ENCODE results near the gene CSGALNACT2. TPM values are rescaled to one million over a fixed set of nuclear protein-coding genes. Genes with fewer than 3 reads are reported as not detected.

Gene CSGALNACT2
- polyA plus RNA-seq, 1 experiment: 14.1 TPM

GRCh38 chr10:43222210-43222720 is 84.0 kb downstream of the CSGALNACT2 start:
- ChIA-PET POLR2A (no interaction called here), CTCF (interaction anchor here (11.8 kb wide), 1 partner anchor 19 kb away, joined by 87 read pairs; no protein-coding TSS in a partner anchor)
- H3K36me3 ChIP-seq (ENCODE audit: control insufficient read depth, insufficient read depth, low read length): no peaks in the 10 kb centered on the region
- H3K4me3 ChIP-seq (ENCODE audit: low read depth, low read length): no peak overlapping the region
- DNase-seq (ENCODE audit: low read depth): no peak
- H3K27me3 ChIP-seq (ENCODE audit: control insufficient read depth, insufficient read depth, low read length): peaks cover 11% of the 10 kb centered on the region
- TF ChIP-seq, protein P1, sequence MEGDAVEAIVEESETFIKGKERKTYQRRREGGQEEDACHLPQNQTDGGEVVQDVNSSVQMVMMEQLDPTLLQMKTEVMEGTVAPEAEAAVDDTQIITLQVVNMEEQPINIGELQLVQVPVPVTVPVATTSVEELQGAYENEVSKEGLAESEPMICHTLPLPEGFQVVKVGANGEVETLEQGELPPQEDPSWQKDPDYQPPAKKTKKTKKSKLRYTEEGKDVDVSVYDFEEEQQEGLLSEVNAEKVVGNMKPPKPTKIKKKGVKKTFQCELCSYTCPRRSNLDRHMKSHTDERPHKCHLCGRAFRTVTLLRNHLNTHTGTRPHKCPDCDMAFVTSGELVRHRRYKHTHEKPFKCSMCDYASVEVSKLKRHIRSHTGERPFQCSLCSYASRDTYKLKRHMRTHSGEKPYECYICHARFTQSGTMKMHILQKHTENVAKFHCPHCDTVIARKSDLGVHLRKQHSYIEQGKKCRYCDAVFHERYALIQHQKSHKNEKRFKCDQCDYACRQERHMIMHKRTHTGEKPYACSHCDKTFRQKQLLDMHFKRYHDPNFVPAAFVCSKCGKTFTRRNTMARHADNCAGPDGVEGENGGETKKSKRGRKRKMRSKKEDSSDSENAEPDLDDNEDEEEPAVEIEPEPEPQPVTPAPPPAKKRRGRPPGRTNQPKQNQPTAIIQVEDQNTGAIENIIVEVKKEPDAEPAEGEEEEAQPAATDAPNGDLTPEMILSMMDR (IDR thresholded peaks at IDR 0.05; ENCODE audit: insufficient read depth, low read depth, low read length): no peak

DNA sequence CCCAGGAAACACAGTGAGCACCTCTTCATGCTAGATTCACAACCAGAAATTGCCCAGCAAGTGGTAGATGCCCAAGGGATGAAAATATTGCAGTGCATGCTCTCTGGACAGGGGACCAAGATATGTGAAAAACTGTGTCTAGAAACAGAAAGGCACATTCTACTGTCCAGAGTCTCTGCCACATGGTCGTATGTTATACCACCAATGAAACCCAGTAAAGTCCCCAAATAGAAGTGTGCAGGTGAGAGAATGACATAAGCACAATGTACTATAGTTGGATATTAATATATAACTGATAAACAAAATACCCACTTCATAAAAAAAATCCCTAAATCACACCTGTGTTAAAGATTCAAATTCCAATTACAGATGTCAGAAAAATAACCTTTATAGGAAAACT is 84.8 kb downstream of the CSGALNACT2 start:
- Histone ChIP-seq H3K4me3 (ENCODE audit: low read depth, low read length) (no peak overlapping the region), H3K27me3 (ENCODE audit: control insufficient read depth, insufficient read depth, low read length) (peaks cover 16% of the 10 kb centered on the region), H3K36me3 (ENCODE audit: control insufficient read depth, insufficient read depth, low read length) (no peaks in the 10 kb centered on the region)
- DNase-seq (ENCODE audit: low read depth): no peak
- CTCF ChIA-PET: interaction anchor here (11.8 kb wide), 1 partner anchor 20 kb away, joined by 87 read pairs; no protein-coding TSS in a partner anchor
- POLR2A ChIA-PET: no interaction called here
- TF ChIP-seq, protein P1 (IDR thresholded peaks at IDR 0.05; ENCODE audit: insufficient read depth, low read depth, low read length): no peak

DNA sequence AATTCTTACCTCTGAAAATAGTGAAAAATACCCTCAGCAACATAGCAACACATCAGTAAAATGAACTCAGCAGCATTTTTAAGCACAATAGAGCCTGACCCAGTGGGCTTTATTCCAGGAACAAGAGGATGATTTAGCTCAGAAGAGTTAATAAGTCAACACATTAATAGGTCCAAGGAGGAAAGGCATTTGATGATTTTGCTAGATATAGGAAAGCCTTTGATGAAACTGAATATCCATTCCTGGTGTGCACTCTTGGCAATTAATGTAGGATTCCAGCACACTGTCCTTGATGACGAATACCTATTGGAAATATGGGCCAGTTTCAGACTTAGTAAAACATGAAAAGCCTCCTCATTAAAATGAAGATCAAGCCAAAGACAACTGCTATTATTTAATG is 86.1 kb downstream of the CSGALNACT2 start:
- ChIA-PET POLR2A (no interaction called here), CTCF (no interaction called here)
- no peaks in the 10 kb centered on the region for H3K36me3 ChIP-seq (ENCODE audit: control insufficient read depth, insufficient read depth, low read length)
- TF ChIP-seq, protein P1 (IDR thresholded peaks at IDR 0.05; ENCODE audit: insufficient read depth, low read depth, low read length): no peak
- no peak overlapping the region for H3K4me3 ChIP-seq (ENCODE audit: low read depth, low read length)
- DNase-seq (ENCODE audit: low read depth): no peak
- peaks cover 26% of the 10 kb centered on the region for H3K27me3 ChIP-seq (ENCODE audit: control insufficient read depth, insufficient read depth, low read length)

DNA sequence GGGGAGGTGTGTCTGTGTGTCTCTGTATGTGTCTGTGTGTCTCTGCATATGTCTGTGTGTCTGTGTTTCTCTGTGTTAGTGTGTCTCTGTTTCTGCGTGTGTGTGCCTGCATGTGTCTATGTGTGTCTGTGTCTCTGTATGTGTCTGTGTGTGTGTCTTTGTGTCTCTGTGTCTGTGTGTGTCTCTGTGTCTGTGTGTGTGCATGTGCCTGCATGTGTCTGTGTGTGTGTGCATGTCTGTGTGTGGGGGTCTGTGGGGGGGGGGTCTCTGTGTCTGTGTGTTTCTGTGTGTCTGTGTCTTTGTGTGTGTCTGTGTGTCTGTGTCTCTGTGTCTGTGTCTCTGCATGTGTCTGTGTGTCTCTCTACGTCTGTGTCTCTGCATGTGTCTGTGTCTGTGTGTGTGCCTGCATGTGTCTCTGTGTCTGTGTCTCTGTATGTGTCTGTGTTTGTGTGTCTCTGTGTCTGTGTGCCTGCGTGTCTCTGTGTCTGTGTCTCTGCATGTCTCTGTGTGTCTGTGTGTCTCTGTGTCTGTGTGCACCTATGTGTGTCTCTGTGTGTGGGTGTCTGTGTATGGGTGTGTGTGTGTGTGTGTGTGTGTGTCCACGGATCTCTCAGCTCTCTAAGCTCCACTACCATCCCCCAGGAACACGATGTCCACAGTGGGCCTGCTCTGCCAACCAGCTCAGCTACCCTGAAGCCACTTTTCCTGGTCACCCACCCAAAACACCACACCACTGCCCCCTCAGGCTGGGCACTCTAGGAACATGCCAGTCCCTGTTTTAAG is 87.0 kb downstream of the CSGALNACT2 start:
- H3K4me3 ChIP-seq (ENCODE audit: low read depth, low read length): no peak overlapping the region
- CTCF ChIA-PET: no interaction called here
- H3K27me3 ChIP-seq (ENCODE audit: control insufficient read depth, insufficient read depth, low read length): peaks cover 28% of the 10 kb centered on the region
- no peak for DNase-seq (ENCODE audit: low read depth)
- no peaks in the 10 kb centered on the region for H3K36me3 ChIP-seq (ENCODE audit: control insufficient read depth, insufficient read depth, low read length)
- POLR2A ChIA-PET: no interaction called here
- TF ChIP-seq, protein P1 (IDR thresholded peaks at IDR 0.05; ENCODE audit: insufficient read depth, low read depth, low read length): no peak

- H3K4me3 ChIP-seq (ENCODE audit: low read depth, low read length): no peak overlapping the region
- POLR2A ChIA-PET: no interaction called here
- DNase-seq (ENCODE audit: low read depth): no peak
- TF ChIP-seq, protein P1 (IDR thresholded peaks at IDR 0.05; ENCODE audit: insufficient read depth, low read depth, low read length): no peak
- peaks cover 32% of the 10 kb centered on the region for H3K27me3 ChIP-seq (ENCODE audit: control insufficient read depth, insufficient read depth, low read length)
- CTCF ChIA-PET: no interaction called here
- no peaks in the 10 kb centered on the region for H3K36me3 ChIP-seq (ENCODE audit: control insufficient read depth, insufficient read depth, low read length)
Observed at GRCh38 chr10:43225787-43226153, 87.5 kb downstream of the CSGALNACT2 start.
